Keratinocyte (primary cell): ENCODE results near the gene CCNY. TPM values are rescaled to one million over a fixed set of nuclear protein-coding genes. Genes with fewer than 3 reads are reported as not detected.

Experiments
- DNase-seq: peaks from one replicate; pipeline ENCODE4 v3.0.0-alpha.2; 2011; ENCODE audit warnings: low read depth, missing footprints, low spot score
- FAIRE-seq: peaks from 2 replicates; lab custom pipeline; 2011; peaks lifted over from hg19 to GRCh38; lab: Jason Lieb, UNC
- H2AFZ ChIP-seq: 2 replicates; pipeline ENCODE4 v1.6.0; 2012; ENCODE audit warnings: low read length, control low read depth, inconsistent platforms; ENCODE audit not compliant: control insufficient read depth
- H3K27ac ChIP-seq: 2 replicates; pipeline ENCODE4 v1.5.1; 2011; ENCODE audit warnings: low read length; ENCODE audit not compliant: control insufficient read depth, insufficient read depth
- H3K27me3 ChIP-seq: 3 replicates; pipeline ENCODE4 v1.6.0; 2011; ENCODE audit warnings: low read length; ENCODE audit not compliant: control insufficient read depth, insufficient read depth; ENCODE audit errors: extremely low read depth
- H3K36me3 ChIP-seq, 2 experiments: 2 replicates in 1 of 2; 3 replicates in 1 of 2; pipeline ENCODE4 v1.5.1; 2011; ENCODE audit warnings: low read length in 2 of 2, mild to moderate bottlenecking in 1 of 2; ENCODE audit not compliant: control insufficient read depth in 2 of 2, insufficient read depth in 2 of 2; ENCODE audit errors: extremely low read depth in 1 of 2
- H3K4me1 ChIP-seq: 3 replicates; pipeline ENCODE4 v1.5.1; 2011; ENCODE audit warnings: low read length; ENCODE audit not compliant: control insufficient read depth, insufficient read depth; ENCODE audit errors: extremely low read depth
- H3K4me2 ChIP-seq: 3 replicates; pipeline ENCODE4 v1.6.0; 2011; ENCODE audit warnings: low read depth, low read length; ENCODE audit not compliant: control insufficient read depth, insufficient read depth; ENCODE audit errors: extremely low read depth
- H3K4me3 ChIP-seq, 3 experiments: fragments of 200-600 bp in 1 of 3; sonication (generic) in 1 of 3; 2 replicates in 2 of 3; 3 replicates in 1 of 3; pipeline ENCODE4 v1.5.1; 2011 to 2016; ENCODE audit warnings: low read length in 3 of 3, mild to moderate bottlenecking in 3 of 3, control low read depth in 2 of 3, inconsistent platforms in 1 of 3, low read depth in 1 of 3, mixed read lengths in 1 of 3, mixed run types in 1 of 3, moderate library complexity in 1 of 3; ENCODE audit not compliant: control insufficient read depth in 2 of 3, insufficient read depth in 2 of 3; ENCODE audit errors: extremely low read depth in 1 of 3
- H3K79me2 ChIP-seq: 2 replicates; pipeline ENCODE4 v1.6.0; 2012; ENCODE audit warnings: low read length; ENCODE audit not compliant: control insufficient read depth, insufficient read depth
- H3K9ac ChIP-seq: 3 replicates; pipeline ENCODE4 v1.6.0; 2011; ENCODE audit warnings: low read length; ENCODE audit not compliant: control insufficient read depth, insufficient read depth; ENCODE audit errors: extremely low read depth
- H3K9me1 ChIP-seq: 3 replicates; pipeline ENCODE4 v1.6.0; 2011; ENCODE audit warnings: low read length; ENCODE audit not compliant: control insufficient read depth, insufficient read depth; ENCODE audit errors: extremely low read depth
- H3K9me3 ChIP-seq: 2 replicates; pipeline ENCODE4 v1.5.1; 2012; ENCODE audit warnings: low read depth, low read length; ENCODE audit not compliant: control insufficient read depth
- H4K20me1 ChIP-seq: 3 replicates; pipeline ENCODE4 v1.6.0; 2011; ENCODE audit warnings: low read length; ENCODE audit not compliant: control insufficient read depth, insufficient read depth; ENCODE audit errors: extremely low read depth
- EZH2 ChIP-seq: IDR thresholded peaks from one replicate; pipeline ENCODE4 v1.6.1; 2012; ENCODE audit warnings: inconsistent platforms, mild to moderate bottlenecking, low read length, moderate library complexity
- dilution Hi-C: fragments of 300-500 bp; cut with MboI; formaldehyde crosslinking; loops from one replicate; pipeline ENCODE4 v1.7.0; 2020; ENCODE audit warnings: low sequenced_read_pairs; ENCODE audit not compliant: extremely low pct_ligation_motif_present
- polyA plus RNA-seq, 5 experiments: library from polyadenylated mRNA; depleted of rRNA in 3 of 5; stranded (reverse) in 3 of 5; stranded (forward) in 1 of 5; unstranded in 1 of 5; fragments of >200 nt; gene quantifications; 1 replicate in 1 of 5; 2 replicates in 3 of 5; 3 replicates in 1 of 5; pipeline versions ENCODE4 v1.2.1 to v1.2.3, GENCODE V29; 2011 to 2012; ENCODE audit warnings: missing spikeins in 2 of 5, low read depth in 1 of 5, low replicate concordance in 1 of 5
- TF ChIP-seq, protein P1 (sequence below), 3 experiments: IDR thresholded peaks in 1 of 3; conservative IDR thresholded peaks in 1 of 3; optimal IDR thresholded peaks in 1 of 3; 2 replicates in 2 of 3; 3 replicates in 1 of 3; pipeline versions ENCODE3 to v1.5.1; 2011; ENCODE audit warnings: low read length in 3 of 3, mild to moderate bottlenecking in 3 of 3, moderate library complexity in 2 of 3, control low read depth in 1 of 3, inconsistent platforms in 1 of 3; ENCODE audit not compliant: insufficient read depth in 2 of 3; ENCODE audit errors: extremely low read depth in 1 of 3

CCNY gene
- polyA plus RNA-seq, 1 donor (not counting 4 experiments of a cell fraction or from before 2014, with no cell fraction given): 58.9 TPM

DNA sequence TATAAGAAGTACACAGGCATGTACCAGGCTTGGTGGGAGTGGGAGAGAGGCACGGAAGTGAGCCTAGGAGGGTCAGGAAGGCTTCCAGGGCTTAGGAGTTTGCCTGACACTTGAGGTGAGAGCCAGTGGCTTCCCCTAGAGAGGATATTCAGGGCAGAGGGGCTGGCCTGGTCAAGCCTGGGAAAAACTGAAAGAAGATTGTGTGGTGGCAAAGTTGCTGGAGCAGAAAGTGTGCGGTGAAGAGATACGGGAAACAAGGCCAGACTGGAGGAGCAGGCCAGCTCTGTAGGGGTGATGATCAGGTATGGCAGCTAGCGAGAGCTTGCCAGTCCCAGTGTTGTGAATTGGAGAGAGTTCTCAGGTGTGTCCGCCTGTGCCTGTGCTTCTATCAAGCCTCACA is 129.9 kb downstream of the CCNY start:
- dilution Hi-C loops: no loop called here
- DNase-seq: no peak
- Histone ChIP-seq H3K27me3 (no peaks in the 10 kb centered on the region), H3K4me3 (no peak overlapping the region), H3K36me3 (no peaks in the 10 kb centered on the region), H3K9me1 (no peaks in the 10 kb centered on the region), H3K4me2 (no peak overlapping the region), H3K79me2 (peaks cover 77% of the 10 kb centered on the region), H3K9ac (no peak overlapping the region), H3K4me1 (peaks cover 4% of the 10 kb centered on the region), H2AFZ (no peak overlapping the region), H3K9me3 (no peaks in the 10 kb centered on the region), H4K20me1 (peaks cover 30% of the 10 kb centered on the region), H3K27ac (no peak overlapping the region)
- TF ChIP-seq, protein P1, sequence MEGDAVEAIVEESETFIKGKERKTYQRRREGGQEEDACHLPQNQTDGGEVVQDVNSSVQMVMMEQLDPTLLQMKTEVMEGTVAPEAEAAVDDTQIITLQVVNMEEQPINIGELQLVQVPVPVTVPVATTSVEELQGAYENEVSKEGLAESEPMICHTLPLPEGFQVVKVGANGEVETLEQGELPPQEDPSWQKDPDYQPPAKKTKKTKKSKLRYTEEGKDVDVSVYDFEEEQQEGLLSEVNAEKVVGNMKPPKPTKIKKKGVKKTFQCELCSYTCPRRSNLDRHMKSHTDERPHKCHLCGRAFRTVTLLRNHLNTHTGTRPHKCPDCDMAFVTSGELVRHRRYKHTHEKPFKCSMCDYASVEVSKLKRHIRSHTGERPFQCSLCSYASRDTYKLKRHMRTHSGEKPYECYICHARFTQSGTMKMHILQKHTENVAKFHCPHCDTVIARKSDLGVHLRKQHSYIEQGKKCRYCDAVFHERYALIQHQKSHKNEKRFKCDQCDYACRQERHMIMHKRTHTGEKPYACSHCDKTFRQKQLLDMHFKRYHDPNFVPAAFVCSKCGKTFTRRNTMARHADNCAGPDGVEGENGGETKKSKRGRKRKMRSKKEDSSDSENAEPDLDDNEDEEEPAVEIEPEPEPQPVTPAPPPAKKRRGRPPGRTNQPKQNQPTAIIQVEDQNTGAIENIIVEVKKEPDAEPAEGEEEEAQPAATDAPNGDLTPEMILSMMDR (optimal IDR thresholded peaks at IDR 0.05 in 1 of 3, IDR thresholded peaks at IDR 0.05 in 1 of 3, conservative IDR thresholded peaks at IDR 0.05 in 1 of 3; ENCODE audit: extremely low read depth in 1 of 3, insufficient read depth in 2 of 3, low read length in 3 of 3): no peak
- no peak for TF ChIP-seq EZH2
- FAIRE-seq: no peak

DNA sequence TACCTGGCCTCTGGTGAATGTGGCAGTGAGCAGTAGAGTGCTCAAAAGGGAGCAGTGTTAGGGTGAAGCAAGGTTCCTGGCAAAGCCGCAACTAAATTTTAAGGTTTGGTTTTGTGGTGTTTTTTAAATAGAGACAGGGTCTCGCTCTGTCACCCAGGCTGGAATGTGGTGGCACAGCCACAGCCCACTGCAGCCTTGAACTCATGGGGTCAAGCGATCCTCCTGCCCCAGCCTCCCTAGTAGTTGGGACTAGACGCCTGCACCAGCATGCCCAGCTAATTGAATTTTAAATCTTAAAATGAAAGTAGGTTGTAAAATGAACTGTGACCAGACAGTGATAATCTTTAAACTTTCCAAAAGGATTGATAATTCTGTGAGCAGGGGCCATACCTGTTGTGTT is 130.4 kb downstream of the CCNY start:
- H3K79me2 ChIP-seq: peaks cover 73% of the 10 kb centered on the region
- no peaks in the 10 kb centered on the region for H3K4me1 ChIP-seq
- DNase-seq (no peak), FAIRE-seq (no peak)
- no peak overlapping the region for H3K9ac ChIP-seq
- H3K9me3 ChIP-seq: no peaks in the 10 kb centered on the region
- no peaks in the 10 kb centered on the region for H3K27me3 ChIP-seq
- no peaks in the 10 kb centered on the region for H3K9me1 ChIP-seq
- no peak overlapping the region for H2AFZ ChIP-seq
- H3K4me2 ChIP-seq: no peak overlapping the region
- peaks cover 30% of the 10 kb centered on the region for H4K20me1 ChIP-seq
- TF ChIP-seq, protein P1 (optimal IDR thresholded peaks at IDR 0.05 in 1 of 3, IDR thresholded peaks at IDR 0.05 in 1 of 3, conservative IDR thresholded peaks at IDR 0.05 in 1 of 3; ENCODE audit: extremely low read depth in 1 of 3, insufficient read depth in 2 of 3, low read length in 3 of 3): no peak
- no peak for TF ChIP-seq EZH2
- H3K4me3 ChIP-seq: no peak overlapping the region
- H3K36me3 ChIP-seq: no peaks in the 10 kb centered on the region
- dilution Hi-C loops: no loop called here
- no peak overlapping the region for H3K27ac ChIP-seq
